ACC112 (cell line): ENCODE data around the gene SCTR.

ENCODE experiments used
- H2AFZ ChIP-seq: fragments of 200-600 bp; sonication (generic); one replicate; pipeline ENCODE4 v1.6.0; 2017; ENCODE audit warnings: antibody characterized with exemption, low read length; ENCODE audit not compliant: unreplicated experiment
- H3K27ac ChIP-seq: fragments of 200-600 bp; sonication (generic); 2 replicates; pipeline ENCODE4 v1.5.1; 2014; ENCODE audit warnings: low read depth, mild to moderate bottlenecking, antibody characterized with exemption, low read length, moderate library complexity
- H3K27me3 ChIP-seq: fragments of 200-600 bp; sonication (generic); 2 replicates; pipeline ENCODE4 v1.6.1; 2014; ENCODE audit warnings: mild to moderate bottlenecking, antibody characterized with exemption, low read length, moderate library complexity, mixed read lengths; ENCODE audit not compliant: insufficient read depth
- H3K36me3 ChIP-seq: fragments of 200-600 bp; sonication (generic); 2 replicates; pipeline ENCODE4 v1.6.1; 2016; ENCODE audit warnings: mild to moderate bottlenecking, antibody characterized with exemption, low read length, moderate library complexity, mixed read lengths; ENCODE audit not compliant: insufficient read depth
- H3K4me1 ChIP-seq: fragments of 200-600 bp; sonication (generic); one replicate; pipeline ENCODE4 v1.6.1; 2016; ENCODE audit warnings: low read length, mixed read lengths; ENCODE audit not compliant: insufficient read depth, unreplicated experiment, control insufficient read depth
- H3K4me3 ChIP-seq: fragments of 200-600 bp; sonication (generic); 2 replicates; pipeline ENCODE4 v1.5.1; 2014; ENCODE audit warnings: mild to moderate bottlenecking, low read depth, low read length
- H3K79me2 ChIP-seq: fragments of 200-600 bp; sonication (generic); one replicate; pipeline ENCODE4 v1.6.0; 2016; ENCODE audit warnings: low read length; ENCODE audit not compliant: control insufficient read depth, unreplicated experiment, insufficient read depth

Gene SCTR

DNA sequence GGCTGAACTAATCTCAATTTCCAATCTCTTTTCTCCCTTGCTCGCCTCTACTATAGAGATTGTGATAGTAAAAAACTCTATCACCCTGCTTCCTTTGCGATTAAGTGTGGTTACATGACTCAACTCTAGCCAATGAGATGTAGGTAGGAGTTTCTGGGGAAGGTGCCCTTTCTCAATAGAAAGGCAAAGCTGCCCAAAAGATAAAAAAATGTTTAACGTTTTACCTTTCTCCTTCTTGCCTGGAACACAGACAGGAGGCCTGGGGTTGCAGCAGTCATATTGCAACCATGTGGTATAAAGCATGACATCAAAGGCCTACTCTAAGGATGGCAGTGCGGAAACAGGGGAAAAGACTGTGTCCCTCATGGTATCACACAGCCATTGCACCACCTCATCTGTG, 61.1 kb downstream of the SCTR start:
- no peaks in the 10 kb centered on the region for H3K4me1 ChIP-seq
- H3K4me3 ChIP-seq: no peak overlapping the region
- H3K36me3 ChIP-seq: no peaks in the 10 kb centered on the region
- no peaks in the 10 kb centered on the region for H3K79me2 ChIP-seq
- H3K27me3 ChIP-seq: peaks cover 13% of the 10 kb centered on the region; the same call in 1 of the 2 replicates
- no peak overlapping the region for H3K27ac ChIP-seq
- no peak overlapping the region for H2AFZ ChIP-seq

DNA sequence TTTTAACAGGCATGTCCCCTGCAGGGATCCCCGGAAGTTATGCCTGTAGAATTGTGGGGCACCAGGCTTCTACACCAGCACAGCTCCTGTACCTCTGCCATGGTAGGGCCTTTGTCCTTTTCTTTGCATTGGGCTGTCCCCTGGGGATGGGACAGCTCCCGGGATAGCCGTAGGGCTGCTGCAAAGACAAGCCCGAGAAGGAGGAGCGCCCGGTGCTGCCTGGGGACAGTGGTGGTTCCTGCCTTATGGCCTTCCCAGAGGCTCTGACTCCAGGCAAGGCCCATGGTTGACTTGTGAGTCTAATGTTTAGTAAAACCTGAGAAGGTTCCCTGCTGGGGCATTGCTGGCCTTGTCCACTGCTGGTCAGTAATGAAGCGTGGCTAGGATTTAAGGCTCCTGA, 61.7 kb downstream of the SCTR start:
- Histone ChIP-seq H3K79me2 (no peaks in the 10 kb centered on the region), H3K27me3 (peaks cover 13% of the 10 kb centered on the region; the same call in 1 of the 2 replicates), H3K4me1 (no peaks in the 10 kb centered on the region), H2AFZ (no peak overlapping the region), H3K36me3 (no peaks in the 10 kb centered on the region), H3K4me3 (no peak overlapping the region), H3K27ac (no peak overlapping the region)

DNA sequence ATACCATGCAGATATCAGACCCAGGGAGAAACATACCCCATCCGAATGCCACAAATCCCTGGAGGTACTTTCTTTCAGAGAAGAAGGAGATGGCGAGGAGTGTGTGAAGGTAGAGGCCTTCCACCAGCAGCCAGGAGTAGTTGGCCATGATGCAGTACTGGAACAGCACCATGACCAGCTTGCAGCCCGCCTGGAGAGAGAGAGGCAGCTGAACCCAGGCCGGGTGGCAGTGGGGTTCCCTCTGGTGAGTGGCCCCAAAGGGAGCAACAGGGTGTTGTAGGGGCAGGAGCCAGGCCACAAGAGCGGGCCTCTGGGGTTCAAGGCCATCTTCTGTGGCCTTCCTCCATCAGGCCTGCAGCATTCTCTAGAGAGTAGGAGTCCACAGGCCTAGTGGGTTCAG, 62.5 kb downstream of the SCTR start:
- H3K79me2 ChIP-seq: no peaks in the 10 kb centered on the region
- H3K4me1 ChIP-seq: no peaks in the 10 kb centered on the region
- no peaks in the 10 kb centered on the region for H3K36me3 ChIP-seq
- no peak overlapping the region for H2AFZ ChIP-seq
- H3K27me3 ChIP-seq: peaks cover 13% of the 10 kb centered on the region; the same call in 1 of the 2 replicates
- no peak overlapping the region for H3K4me3 ChIP-seq
- H3K27ac ChIP-seq: no peak overlapping the region

DNA sequence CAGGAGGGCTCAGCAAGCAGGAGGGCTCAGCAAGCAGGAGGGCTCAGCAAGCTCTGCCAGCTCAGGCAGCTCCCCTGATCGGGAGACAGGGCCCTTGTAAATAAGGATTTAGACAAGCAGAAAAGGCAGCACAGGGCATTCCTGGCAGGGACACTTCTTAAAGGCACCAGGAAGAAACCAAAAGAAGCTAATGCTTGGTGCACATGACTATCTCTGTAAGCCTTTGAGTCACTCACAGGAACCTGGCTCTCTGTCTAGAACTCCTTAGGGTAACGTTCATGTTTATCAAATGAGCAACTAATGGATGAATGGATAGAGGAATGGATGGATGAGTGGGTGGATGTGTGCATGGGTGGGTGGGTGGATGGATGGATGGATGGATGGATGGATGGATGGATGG, 64.2 kb downstream of the SCTR start:
- Histone ChIP-seq H3K36me3 (no peaks in the 10 kb centered on the region), H3K79me2 (no peaks in the 10 kb centered on the region), H3K27ac (no peak overlapping the region), H3K4me3 (no peak overlapping the region), H2AFZ (no peak overlapping the region), H3K4me1 (peaks cover 4% of the 10 kb centered on the region), H3K27me3 (peaks cover 13% of the 10 kb centered on the region; the same call in 1 of the 2 replicates)

DNA sequence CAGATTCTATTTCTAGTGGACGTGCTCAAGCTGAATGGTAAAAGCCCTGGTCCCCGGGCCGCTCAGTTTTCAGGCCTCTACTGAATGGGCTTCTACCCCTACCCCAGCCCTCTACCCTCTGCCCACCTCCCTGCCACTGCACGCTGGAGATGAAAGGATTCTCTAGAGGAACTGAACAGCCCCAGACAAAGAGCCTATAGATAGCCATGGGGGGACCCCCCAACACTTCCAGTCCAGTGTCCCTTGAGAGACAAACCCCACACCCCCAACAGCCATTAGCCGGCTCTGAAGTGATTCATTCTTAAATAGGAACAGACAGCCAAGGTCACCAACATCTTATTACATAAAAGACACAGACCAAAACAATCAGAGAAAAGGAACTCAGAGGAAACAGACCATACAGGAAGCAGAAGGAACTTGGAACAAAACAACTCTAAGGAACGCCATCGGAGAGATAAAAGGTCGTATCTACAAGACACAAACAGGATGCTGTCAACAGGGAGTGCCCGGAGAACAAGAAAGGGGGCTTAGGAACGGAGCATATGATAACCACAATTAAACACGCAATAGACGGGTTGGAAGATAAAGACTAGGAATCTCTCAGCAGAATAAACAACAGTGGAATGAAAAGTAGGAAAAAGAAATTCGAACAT, 69.1 kb downstream of the SCTR start:
- Histone ChIP-seq H3K27me3 (peaks cover 32% of the 10 kb centered on the region; the same call in 1 of the 2 replicates), H3K79me2 (no peaks in the 10 kb centered on the region), H3K27ac (no peak overlapping the region), H2AFZ (no peak overlapping the region), H3K4me3 (no peak overlapping the region), H3K4me1 (peaks cover 4% of the 10 kb centered on the region), H3K36me3 (no peaks in the 10 kb centered on the region)

DNA sequence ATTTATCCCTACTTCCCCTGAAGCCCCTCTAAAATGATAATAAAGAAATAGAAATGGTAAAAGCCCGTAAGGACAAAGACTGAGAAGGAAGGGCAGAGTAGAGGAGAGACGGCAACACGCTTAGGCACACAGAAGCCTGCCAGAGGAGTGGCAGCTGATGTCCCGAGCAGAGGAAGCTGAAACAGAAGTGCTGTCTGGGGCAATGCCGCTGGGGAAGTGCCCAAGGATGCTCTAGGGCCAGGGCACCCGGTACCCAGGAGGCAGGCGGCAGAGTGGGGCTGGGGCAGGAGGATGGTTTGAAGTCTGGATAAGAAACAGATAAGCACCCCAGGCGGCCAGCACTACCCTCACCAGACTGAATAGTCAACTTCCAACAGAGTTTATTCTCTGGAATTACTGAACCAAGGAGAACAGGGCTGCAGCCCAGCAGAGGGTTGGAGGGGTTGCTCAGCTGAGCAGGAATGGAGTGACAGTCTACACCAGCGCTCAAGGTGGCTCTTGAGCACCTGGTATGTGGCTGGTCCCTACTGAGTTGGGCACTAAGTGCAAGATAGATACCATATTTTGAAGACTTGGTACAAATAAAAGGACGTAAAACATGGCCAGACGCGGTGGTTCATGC, 70.2 kb downstream of the SCTR start:
- H3K36me3 ChIP-seq: no peaks in the 10 kb centered on the region
- no peaks in the 10 kb centered on the region for H3K79me2 ChIP-seq
- H3K4me3 ChIP-seq: no peak overlapping the region
- peaks cover 4% of the 10 kb centered on the region for H3K4me1 ChIP-seq
- H3K27me3 ChIP-seq: peaks cover 31% of the 10 kb centered on the region; the same call in 1 of the 2 replicates
- no peak overlapping the region for H3K27ac ChIP-seq
- H2AFZ ChIP-seq: no peak overlapping the region

DNA sequence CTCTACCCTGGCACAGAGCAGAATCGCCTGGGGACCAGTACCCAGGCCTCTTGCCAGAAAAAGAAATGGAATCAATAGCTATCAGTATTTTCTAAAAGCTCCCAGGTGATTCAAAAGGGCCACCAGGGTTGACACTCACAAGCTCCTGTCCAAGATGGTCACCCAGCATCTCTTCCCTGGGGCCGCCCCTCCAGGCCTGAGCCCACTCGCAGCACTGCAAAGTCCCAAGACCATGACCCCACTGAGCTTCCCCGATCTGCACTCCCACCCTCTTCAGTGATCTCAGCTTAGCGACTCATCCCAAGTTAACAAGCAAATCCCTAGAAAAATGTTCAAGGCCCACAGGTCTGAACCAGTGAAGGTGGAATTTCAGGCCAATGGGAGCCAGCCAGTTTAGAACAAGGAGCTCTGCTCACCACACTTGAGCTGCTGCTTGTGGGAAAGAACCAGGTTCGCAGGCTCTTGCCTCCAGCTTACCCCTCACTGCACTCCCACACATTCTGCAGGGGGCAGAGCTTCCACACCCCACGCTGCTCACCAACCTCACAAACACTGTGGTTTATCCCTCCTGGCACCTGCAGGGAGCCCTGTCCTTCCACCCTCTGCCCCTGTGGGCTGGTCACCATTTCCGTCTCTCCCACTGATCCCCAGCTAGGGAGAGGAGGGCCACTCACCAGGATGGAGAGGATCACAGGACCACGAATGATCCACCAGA, 72.8 kb downstream of the SCTR start:
- Histone ChIP-seq H3K36me3 (no peaks in the 10 kb centered on the region), H3K27me3 (peaks cover 51% of the 10 kb centered on the region), H3K4me1 (peaks cover 4% of the 10 kb centered on the region), H2AFZ (no peak overlapping the region), H3K27ac (no peak overlapping the region), H3K79me2 (no peaks in the 10 kb centered on the region), H3K4me3 (no peak overlapping the region)

DNA sequence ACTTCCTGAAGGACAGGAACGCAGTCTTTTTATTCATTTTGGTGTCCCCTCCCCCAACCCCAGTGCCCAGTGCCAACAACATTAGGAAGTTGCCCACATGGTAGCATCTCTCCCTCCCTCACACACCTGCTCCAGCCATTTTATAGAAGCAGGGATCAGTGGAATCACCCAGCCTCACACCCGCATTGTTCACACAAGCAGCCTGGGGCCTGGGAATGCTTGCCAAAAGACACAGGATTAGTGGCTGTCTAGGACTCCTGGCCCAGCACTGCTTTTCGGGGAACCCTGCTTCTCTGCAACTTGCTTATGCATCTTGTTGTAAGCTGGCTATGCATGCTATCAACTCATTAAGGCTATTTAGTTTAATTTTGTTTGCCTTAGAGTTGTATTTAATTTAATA, 74.8 kb downstream of the SCTR start:
- Histone ChIP-seq H2AFZ (no peak overlapping the region), H3K4me3 (no peak overlapping the region), H3K4me1 (no peaks in the 10 kb centered on the region)

DNA sequence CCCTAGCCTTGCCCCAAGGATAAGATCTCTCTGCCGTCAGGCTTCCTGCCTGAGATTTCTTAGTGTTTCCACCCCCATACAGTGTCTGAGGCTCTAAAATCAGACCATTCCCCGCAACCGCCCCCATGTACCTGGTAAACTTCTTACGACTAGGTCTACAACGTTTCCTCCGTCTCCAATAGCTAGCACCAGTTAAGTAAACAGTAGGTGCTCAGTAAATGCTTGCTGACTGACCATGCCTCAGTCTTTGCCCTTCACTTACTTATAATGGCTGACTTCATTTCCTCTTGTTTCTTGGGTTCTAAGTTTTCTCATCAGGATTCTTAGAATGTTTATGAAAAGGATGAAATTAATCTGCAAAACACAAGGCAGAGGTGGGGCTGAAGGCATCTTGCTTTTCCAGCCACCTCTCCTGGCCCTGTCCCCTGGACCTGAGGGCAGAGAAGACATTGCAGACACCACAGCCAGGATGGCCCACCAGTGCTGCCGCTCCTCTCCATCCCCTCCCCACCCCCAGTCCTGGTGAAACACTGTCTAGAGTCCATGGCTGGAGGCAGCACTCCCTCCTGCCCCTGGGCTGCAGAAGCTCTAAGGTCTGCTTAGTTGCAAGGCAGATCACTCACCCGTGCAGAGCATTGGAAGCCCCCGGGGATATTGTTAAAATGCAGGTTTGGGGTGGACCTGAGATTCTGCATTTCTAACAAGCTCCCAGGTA, 75.7 kb downstream of the SCTR start:
- Histone ChIP-seq H3K27me3 (peaks cover 53% of the 10 kb centered on the region), H3K27ac (no peak overlapping the region), H3K4me3 (no peak overlapping the region)

More for the DNA sequence above, 74.8 kb downstream of the SCTR start:
- Histone ChIP-seq H3K36me3 (no peaks in the 10 kb centered on the region), H3K27ac (no peak overlapping the region), H3K79me2 (no peaks in the 10 kb centered on the region), H3K27me3 (peaks cover 58% of the 10 kb centered on the region)

DNA sequence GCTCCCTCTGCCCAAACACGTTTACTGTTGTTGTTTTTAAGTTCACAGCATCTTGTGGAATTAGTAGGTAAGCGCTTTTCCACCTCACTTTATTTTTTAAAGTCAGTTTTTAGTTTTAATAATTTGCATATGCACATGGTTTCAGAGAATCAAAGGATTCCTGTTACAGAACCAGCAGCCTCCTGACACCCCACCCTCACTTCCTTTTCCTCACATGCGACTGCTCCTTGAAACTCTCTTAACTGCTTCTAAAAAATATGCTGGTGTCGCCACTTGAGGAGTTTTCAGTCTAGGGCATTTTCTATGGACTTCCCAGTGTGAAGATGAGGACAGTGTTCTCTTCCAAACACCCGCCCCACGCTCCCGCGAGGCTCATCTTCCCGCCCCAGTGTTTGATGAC, 78.2 kb downstream of the SCTR start:
- no peaks in the 10 kb centered on the region for H3K4me1 ChIP-seq
- H3K4me3 ChIP-seq: no peak overlapping the region
- no peaks in the 10 kb centered on the region for H3K79me2 ChIP-seq
- peaks cover 34% of the 10 kb centered on the region for H3K27me3 ChIP-seq
- H3K27ac ChIP-seq: no peak overlapping the region
- no peak overlapping the region for H2AFZ ChIP-seq
- H3K36me3 ChIP-seq: no peaks in the 10 kb centered on the region

More for the DNA sequence above, 75.7 kb downstream of the SCTR start:
- no peaks in the 10 kb centered on the region for H3K36me3 ChIP-seq
- H2AFZ ChIP-seq: no peak overlapping the region
- no peaks in the 10 kb centered on the region for H3K79me2 ChIP-seq
- H3K4me1 ChIP-seq: no peaks in the 10 kb centered on the region
